ENCODE data around the gene CLEC16A.
A peak's percentile ranks its signal among the peaks of the same experiment; 100 is the strongest.

The CLEC16A gene

DNA sequence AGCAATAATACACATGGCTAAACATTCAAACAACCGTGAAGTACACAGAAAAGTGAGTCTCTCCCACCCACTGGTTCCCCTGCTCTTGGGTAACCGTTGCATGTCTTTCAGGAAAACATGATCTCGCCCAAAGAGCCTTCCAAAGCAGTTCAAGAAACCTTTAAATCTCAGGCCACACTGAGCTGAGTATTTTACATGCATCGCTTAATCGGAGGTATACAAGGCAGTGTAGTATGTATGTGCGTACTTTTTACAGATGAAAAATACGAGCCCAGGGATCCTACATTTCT lies 1.4 kb upstream of the CLEC16A start:
- H3K4me3 ChIP-seq (ENCODE audit: low read depth, low read length) = no peak overlapping the region; the same call in 1 of the 2 replicates

DNA sequence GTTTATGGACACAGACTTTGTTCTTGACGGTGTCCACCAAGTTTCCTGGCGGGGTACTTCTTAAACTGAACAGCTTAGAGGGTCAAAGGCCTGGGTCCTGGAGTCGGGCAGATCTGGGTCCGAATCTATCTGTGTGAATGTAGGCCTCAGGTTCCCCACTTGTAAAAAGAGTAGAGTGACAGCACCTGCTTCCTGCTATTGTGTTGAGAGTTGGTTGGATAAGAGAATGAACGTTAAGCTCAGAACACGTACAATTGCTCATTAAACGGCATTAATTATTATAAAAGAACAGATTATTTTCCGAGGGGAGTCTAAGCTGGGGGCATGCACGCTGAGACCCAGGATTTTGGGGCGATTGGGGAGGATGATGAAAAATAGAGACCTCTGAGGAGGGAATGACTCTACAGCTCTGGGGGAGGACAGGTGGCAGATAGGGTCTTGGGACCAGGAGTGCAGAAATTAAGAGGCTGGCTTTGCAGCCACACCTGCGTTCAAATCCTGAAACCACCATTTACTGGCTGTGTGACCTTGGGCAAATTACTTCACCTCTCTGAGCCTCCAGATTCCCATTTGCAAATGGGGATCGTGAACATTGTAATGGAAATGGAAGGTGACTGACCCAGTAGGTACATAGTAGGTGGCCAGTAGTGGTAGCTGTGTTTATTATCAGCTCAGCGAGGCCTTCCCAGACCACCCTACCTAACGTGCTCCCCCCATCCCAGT lies 862 bp downstream of the CLEC16A start:
- TF ChIP-seq, protein P1, sequence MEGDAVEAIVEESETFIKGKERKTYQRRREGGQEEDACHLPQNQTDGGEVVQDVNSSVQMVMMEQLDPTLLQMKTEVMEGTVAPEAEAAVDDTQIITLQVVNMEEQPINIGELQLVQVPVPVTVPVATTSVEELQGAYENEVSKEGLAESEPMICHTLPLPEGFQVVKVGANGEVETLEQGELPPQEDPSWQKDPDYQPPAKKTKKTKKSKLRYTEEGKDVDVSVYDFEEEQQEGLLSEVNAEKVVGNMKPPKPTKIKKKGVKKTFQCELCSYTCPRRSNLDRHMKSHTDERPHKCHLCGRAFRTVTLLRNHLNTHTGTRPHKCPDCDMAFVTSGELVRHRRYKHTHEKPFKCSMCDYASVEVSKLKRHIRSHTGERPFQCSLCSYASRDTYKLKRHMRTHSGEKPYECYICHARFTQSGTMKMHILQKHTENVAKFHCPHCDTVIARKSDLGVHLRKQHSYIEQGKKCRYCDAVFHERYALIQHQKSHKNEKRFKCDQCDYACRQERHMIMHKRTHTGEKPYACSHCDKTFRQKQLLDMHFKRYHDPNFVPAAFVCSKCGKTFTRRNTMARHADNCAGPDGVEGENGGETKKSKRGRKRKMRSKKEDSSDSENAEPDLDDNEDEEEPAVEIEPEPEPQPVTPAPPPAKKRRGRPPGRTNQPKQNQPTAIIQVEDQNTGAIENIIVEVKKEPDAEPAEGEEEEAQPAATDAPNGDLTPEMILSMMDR (IDR thresholded peaks at IDR 0.05; ENCODE audit: low read depth, low read length) = no peak

More for the DNA sequence above, 1.4 kb upstream of the CLEC16A start:
- TF ChIP-seq, protein P1 (IDR thresholded peaks at IDR 0.05; ENCODE audit: low read depth, low read length) = no peak

DNA sequence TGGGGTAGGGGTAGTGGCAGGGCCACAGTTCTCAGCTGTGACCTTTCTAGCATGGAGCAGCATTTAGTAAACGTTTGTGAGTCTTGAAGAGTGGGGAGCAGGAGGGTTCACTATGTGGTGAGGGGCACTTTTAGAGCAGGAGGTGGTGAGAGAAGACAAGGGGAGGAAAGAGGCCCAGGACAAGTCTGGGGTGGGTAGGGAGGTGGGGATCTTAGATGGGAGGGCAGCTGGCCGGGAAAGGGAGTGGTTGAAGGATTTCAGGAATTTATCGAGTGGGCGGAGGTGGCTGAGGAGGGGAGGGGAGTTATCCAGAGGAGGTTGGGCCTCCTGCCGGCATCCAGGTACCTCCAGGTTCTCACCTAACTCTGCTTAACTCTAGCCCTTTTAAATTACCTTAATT lies 1.9 kb downstream of the CLEC16A start:
- TF ChIP-seq, protein P1 (IDR thresholded peaks at IDR 0.05; ENCODE audit: low read depth, low read length) = no peak
- H3K4me3 ChIP-seq (ENCODE audit: low read depth, low read length) = peak overlapping the region; percentile 26; the same call in 1 of the 2 replicates

More for the DNA sequence above, 862 bp downstream of the CLEC16A start:
- peak overlapping the region; percentile 88 for H3K4me3 ChIP-seq (ENCODE audit: low read depth, low read length)

DNA sequence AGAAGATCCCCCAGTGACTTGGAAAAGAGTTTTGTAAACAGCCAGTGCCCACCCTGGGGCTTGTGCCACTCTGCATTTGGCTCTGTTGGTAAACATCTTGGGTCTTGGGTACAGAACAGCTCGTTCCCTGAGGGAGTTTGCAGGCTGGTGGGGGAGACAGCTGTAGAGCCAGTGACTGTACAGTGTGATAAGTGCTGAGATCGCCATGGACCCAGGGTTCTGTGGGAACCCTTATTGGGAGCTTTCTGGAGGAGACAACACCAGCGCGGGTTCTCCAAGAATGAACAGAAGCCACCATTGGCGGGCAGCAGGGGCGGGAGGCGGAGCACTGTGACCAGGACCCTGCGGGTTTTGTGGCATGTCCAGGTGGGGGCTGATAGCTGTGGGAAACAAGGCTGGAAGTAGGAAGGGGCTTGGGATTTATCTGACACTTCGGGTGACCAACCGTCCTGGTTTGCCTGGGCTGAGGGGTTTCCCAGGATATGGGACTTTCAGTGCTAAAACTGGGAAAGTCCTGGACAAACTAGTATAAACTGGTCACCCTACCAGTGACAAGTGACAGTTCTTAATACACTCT lies 2.9 kb downstream of the CLEC16A start:
- TF ChIP-seq, protein P1 (IDR thresholded peaks at IDR 0.05; ENCODE audit: low read depth, low read length) = no peak
- H3K4me3 ChIP-seq (ENCODE audit: low read depth, low read length) = no peak overlapping the region

DNA sequence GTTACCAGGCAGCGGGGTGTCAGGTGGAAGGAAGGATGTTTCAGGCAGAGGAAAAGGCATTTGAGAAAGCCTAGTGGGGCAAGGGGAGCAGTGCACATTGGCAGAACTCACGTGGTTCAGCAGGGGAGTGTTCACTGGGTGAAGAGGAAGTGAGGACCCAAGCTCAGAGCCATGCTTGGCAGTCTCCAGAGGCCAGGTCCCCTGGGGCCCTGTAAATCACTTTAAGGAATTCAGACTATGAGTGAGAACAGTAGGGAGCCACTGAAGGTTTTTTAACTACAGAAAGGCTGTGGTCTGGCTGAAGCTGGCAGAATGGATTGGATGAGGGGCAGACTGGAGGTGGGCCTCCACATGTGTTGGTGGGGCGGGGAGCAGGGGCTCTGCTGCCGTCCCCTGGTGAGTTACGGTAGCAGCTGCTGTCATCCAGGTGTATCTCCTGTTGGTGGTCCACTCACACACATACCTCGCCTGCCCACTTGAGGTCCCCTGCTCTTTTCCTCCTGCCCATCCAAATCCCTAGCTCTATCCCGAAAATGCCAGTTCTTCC lies 5.1 kb downstream of the CLEC16A start:
- no peak overlapping the region for H3K4me3 ChIP-seq (ENCODE audit: low read depth, low read length)
- TF ChIP-seq, protein P1 (IDR thresholded peaks at IDR 0.05; ENCODE audit: low read depth, low read length) = no peak

DNA sequence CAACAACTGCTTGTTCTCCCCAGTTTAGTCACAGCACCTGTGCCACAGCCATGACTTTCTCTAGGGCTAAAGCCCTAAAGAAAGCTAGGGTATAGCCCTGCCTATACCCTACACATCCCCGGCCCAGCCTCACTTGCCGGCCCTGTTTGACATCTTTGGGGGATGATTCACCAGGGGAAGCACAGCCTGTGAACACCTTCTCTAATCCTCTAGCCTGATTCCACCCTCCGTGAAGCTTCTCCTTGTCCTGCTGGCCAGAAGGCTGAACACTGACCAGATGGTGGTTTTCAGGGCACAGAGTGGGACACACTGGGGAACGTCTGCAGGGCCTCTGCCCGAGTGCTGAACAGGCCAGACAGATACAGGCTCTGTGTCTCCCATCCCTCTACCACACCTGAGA lies 6.0 kb downstream of the CLEC16A start:
- H3K4me3 ChIP-seq (ENCODE audit: low read depth, low read length) = no peak overlapping the region
- TF ChIP-seq, protein P1 (IDR thresholded peaks at IDR 0.05; ENCODE audit: low read depth, low read length) = no peak

DNA sequence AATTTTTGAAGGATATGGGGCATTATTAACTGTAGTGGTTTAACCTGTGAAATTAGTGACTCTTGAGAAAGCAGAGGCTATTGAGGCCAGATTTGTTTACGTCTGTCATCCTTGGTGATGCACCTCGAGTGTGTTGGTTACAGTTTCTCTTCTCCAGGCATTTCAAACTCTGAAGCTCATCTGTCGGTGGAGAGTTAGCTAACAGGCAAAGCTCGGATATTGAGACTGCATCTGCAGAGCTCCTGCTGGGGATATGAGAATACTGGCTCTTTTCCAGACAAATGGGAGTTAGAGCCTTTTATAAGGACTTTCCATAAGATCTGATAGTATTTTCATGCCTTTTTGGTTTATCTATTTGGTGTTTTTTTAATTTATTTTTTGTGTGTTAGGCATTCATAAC lies 6.7 kb downstream of the CLEC16A start:
- TF ChIP-seq, protein P1 (IDR thresholded peaks at IDR 0.05; ENCODE audit: low read depth, low read length) = no peak
- H3K4me3 ChIP-seq (ENCODE audit: low read depth, low read length) = no peak overlapping the region

All from WI38 (cell line).